Measurements from ENCODE around the gene NTMT2. TPM values are rescaled to one million over a fixed set of nuclear protein-coding genes. Genes with fewer than 3 reads are reported as not detected.
A peak's percentile ranks its signal among the peaks of the same experiment; 100 is the strongest.
"Not testable (repeated sequence)": the region's sequence is repeated elsewhere in the genome, so short reads cannot be mapped to it uniquely, and the experiment has no call there.

The NTMT2 gene
- total RNA-seq, 1 donor = not detected

DNA sequence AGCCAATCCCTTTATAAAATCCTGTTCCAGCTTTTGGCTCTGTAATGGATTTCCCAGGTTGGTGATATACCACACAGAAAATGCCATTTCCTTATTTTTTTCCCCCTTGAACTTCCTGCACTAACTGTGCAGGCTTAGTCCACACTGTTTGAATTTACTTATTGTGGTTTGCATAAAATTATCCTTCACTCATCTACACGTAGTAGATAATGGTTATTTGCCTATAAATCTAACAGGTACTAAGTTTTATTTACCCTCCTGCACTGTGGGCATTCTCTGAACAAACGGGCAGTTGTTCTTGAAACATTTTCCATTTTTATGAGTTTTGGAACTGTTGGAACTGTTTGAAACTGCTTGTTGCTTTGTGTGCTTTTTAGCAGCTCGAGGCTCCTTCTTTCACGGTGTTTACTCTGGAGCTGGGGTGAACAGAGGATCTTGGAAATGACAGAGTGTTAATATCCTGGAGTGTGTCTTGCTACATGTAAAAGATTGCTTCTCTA lies 48.3 kb upstream of the NTMT2 start:
- H3K27me3 ChIP-seq (ENCODE audit: insufficient read depth, low read length) = peaks cover 2% of the 10 kb centered on the region
- peak; percentile 26 for DNase-seq (ENCODE audit: insufficient read length, low spot score, missing footprints)
- peak overlapping the region; percentile 46 for H2AFZ ChIP-seq (ENCODE audit: low read length)
- H4K20me1 ChIP-seq (ENCODE audit: insufficient read depth, low read length) = no peaks in the 10 kb centered on the region
- no peaks in the 10 kb centered on the region for H3K79me2 ChIP-seq (ENCODE audit: insufficient read depth, low read length)
- H3K36me3 ChIP-seq (ENCODE audit: insufficient read depth, low read length) = no peaks in the 10 kb centered on the region
- TF ChIP-seq, protein P1, sequence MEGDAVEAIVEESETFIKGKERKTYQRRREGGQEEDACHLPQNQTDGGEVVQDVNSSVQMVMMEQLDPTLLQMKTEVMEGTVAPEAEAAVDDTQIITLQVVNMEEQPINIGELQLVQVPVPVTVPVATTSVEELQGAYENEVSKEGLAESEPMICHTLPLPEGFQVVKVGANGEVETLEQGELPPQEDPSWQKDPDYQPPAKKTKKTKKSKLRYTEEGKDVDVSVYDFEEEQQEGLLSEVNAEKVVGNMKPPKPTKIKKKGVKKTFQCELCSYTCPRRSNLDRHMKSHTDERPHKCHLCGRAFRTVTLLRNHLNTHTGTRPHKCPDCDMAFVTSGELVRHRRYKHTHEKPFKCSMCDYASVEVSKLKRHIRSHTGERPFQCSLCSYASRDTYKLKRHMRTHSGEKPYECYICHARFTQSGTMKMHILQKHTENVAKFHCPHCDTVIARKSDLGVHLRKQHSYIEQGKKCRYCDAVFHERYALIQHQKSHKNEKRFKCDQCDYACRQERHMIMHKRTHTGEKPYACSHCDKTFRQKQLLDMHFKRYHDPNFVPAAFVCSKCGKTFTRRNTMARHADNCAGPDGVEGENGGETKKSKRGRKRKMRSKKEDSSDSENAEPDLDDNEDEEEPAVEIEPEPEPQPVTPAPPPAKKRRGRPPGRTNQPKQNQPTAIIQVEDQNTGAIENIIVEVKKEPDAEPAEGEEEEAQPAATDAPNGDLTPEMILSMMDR (IDR thresholded peaks at IDR 0.05; ENCODE audit: extremely low read depth, low read depth, low read length) = no peak
- H3K4me2 ChIP-seq (ENCODE audit: insufficient read depth, low read length) = no peak overlapping the region
- no peaks in the 10 kb centered on the region for H3K9me3 ChIP-seq (ENCODE audit: low read depth, low read length)
- H3K4me1 ChIP-seq (ENCODE audit: insufficient read depth, low read length) = no peaks in the 10 kb centered on the region
- no peak overlapping the region for H3K27ac ChIP-seq (ENCODE audit: low read depth, low read length)
- no peak overlapping the region for H3K4me3 ChIP-seq (ENCODE audit: insufficient read depth, low read length)

DNA sequence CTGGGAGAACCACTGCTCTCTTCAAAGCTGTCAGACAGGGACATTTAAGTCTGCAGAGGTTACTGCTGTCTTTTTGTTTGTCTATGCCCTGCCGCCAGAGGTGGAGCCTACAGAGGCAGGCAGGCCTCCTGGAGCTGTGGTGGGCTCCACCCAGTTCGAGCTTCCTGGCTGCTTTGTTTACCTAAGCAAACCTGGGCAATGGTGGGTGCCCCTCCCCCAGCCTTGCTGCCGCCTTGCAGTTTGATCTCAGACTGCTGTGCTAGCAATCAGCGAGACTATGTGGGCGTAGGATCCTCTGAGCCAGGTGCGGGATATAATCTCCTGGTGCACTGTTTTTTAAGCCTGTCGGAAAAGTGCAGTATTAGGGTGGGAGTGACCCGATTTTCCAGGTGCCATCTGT lies 32.6 kb upstream of the NTMT2 start:
- H2AFZ ChIP-seq (ENCODE audit: low read length); DNase-seq (ENCODE audit: insufficient read length, low spot score, missing footprints); H3K4me1 ChIP-seq (ENCODE audit: insufficient read depth, low read length); H3K4me3 ChIP-seq (ENCODE audit: insufficient read depth, low read length); H4K20me1 ChIP-seq (ENCODE audit: insufficient read depth, low read length); H3K27ac ChIP-seq (ENCODE audit: low read depth, low read length); H3K79me2 ChIP-seq (ENCODE audit: insufficient read depth, low read length); H3K36me3 ChIP-seq (ENCODE audit: insufficient read depth, low read length); H3K27me3 ChIP-seq (ENCODE audit: insufficient read depth, low read length); H3K9me3 ChIP-seq (ENCODE audit: low read depth, low read length); H3K4me2 ChIP-seq (ENCODE audit: insufficient read depth, low read length): not testable (repeated sequence)

DNA sequence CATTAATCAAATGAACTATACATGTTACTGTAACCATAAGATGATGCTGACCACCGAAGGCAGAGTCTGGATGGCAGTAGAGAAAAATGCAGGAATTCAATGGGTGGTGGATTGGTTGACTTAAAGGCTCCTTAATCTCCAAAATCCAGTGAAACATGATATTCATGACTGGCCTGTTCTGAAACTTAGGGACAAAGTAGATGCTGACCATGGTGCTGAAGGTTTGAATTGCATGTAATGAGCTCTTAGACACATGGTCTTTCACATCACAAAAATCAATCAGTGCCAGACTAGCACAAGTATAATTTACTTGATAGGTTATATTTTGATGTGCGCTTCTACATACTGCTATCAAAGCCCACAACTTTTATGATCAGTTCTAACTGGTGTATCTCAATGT lies 30.9 kb upstream of the NTMT2 start:
- no peaks in the 10 kb centered on the region for H3K79me2 ChIP-seq (ENCODE audit: insufficient read depth, low read length)
- TF ChIP-seq, protein P1 (IDR thresholded peaks at IDR 0.05; ENCODE audit: extremely low read depth, low read depth, low read length) = no peak
- no peak overlapping the region for H3K27ac ChIP-seq (ENCODE audit: low read depth, low read length)
- no peaks in the 10 kb centered on the region for H3K27me3 ChIP-seq (ENCODE audit: insufficient read depth, low read length)
- DNase-seq (ENCODE audit: insufficient read length, low spot score, missing footprints) = no peak
- no peaks in the 10 kb centered on the region for H3K4me1 ChIP-seq (ENCODE audit: insufficient read depth, low read length)
- no peak overlapping the region for H3K4me3 ChIP-seq (ENCODE audit: insufficient read depth, low read length)
- no peak overlapping the region for H2AFZ ChIP-seq (ENCODE audit: low read length)
- no peaks in the 10 kb centered on the region for H3K9me3 ChIP-seq (ENCODE audit: low read depth, low read length)
- no peak overlapping the region for H3K4me2 ChIP-seq (ENCODE audit: insufficient read depth, low read length)
- no peaks in the 10 kb centered on the region for H4K20me1 ChIP-seq (ENCODE audit: insufficient read depth, low read length)
- no peaks in the 10 kb centered on the region for H3K36me3 ChIP-seq (ENCODE audit: insufficient read depth, low read length)

DNA sequence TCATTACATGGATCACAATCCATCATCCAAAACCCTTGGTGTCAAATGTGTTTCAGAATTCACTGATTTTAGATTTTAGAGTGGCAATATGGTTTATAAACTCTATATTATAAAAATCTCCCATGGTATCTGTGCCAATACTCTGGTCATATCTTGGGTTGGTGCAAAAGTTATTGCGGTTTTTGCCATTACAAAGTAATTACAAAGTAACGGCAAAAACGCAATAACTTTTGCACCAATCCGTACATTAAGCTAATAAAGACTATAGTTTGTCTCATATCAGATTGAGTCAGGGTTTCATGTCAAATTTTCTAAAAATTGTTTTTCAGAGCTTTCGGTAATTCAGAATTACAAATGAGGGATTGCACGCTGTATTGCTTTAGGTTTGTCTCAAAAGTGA lies 23.4 kb upstream of the NTMT2 start:
- Histone ChIP-seq H3K4me3 (ENCODE audit: insufficient read depth, low read length) (no peak overlapping the region), H3K27me3 (ENCODE audit: insufficient read depth, low read length) (no peaks in the 10 kb centered on the region), H3K79me2 (ENCODE audit: insufficient read depth, low read length) (no peaks in the 10 kb centered on the region), H4K20me1 (ENCODE audit: insufficient read depth, low read length) (no peaks in the 10 kb centered on the region), H2AFZ (ENCODE audit: low read length) (no peak overlapping the region), H3K4me2 (ENCODE audit: insufficient read depth, low read length) (no peak overlapping the region), H3K36me3 (ENCODE audit: insufficient read depth, low read length) (no peaks in the 10 kb centered on the region), H3K9me3 (ENCODE audit: low read depth, low read length) (no peaks in the 10 kb centered on the region), H3K4me1 (ENCODE audit: insufficient read depth, low read length) (peaks cover 10% of the 10 kb centered on the region), H3K27ac (ENCODE audit: low read depth, low read length) (no peak overlapping the region)
- TF ChIP-seq, protein P1 (IDR thresholded peaks at IDR 0.05; ENCODE audit: extremely low read depth, low read depth, low read length) = no peak
- no peak for DNase-seq (ENCODE audit: insufficient read length, low spot score, missing footprints)

Measured in osteoblast (primary cell).